ENCODE measurements around the gene IL1B.

GRCh38 chr2:112869258-112869842 lies 32.8 kb upstream of the IL1B start:
- TF ChIP-seq CTCF (IDR thresholded peaks at IDR 0.05; ENCODE audit: low read depth, low read length, missing input control) (no peak), MAX (IDR thresholded peaks at IDR 0.05) (no peak), GABPA (IDR thresholded peaks at IDR 0.05 in 1 of 2, conservative IDR thresholded peaks at IDR 0.05 in 1 of 2) (no peak)
